ENCODE results near the gene ZNF790. TPM values are rescaled to one million over a fixed set of nuclear protein-coding genes. Genes with fewer than 3 reads are reported as not detected.
"Not testable (repeated sequence)": the region's sequence is repeated elsewhere in the genome, so short reads cannot be mapped to it uniquely, and the experiment has no call there.

Gene ZNF790
- total and polyA plus RNA-seq, 3 experiments from 2014 or later: 6.4 to 7.0 (median 6.8) TPM

DNA sequence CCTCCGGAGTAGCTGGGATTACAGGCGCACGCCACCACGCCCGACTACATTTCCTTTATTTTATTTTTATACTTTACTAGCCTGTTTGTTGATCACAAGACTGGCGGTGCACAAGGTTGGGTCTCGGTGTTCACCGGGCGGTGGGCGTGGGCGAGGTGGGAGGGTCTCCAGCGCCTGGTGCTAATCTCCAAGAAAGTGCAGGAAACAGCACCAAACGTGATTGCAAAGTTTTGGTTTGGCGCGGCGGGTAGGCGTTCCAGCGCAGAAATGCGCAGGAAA lies 41.5 kb downstream of the ZNF790 start:
- Mint-ChIP-seq H3K36me3 (peaks cover 13 to 52% (median 43%) of the 10 kb centered on the region in 3 donors), H3K4me3 (peak overlapping the region; percentile 92 to 99 (median 98))
- peaks cover 11% of the 10 kb centered on the region for H3K9me3 ChIP-seq (ENCODE audit: low read length)

DNA sequence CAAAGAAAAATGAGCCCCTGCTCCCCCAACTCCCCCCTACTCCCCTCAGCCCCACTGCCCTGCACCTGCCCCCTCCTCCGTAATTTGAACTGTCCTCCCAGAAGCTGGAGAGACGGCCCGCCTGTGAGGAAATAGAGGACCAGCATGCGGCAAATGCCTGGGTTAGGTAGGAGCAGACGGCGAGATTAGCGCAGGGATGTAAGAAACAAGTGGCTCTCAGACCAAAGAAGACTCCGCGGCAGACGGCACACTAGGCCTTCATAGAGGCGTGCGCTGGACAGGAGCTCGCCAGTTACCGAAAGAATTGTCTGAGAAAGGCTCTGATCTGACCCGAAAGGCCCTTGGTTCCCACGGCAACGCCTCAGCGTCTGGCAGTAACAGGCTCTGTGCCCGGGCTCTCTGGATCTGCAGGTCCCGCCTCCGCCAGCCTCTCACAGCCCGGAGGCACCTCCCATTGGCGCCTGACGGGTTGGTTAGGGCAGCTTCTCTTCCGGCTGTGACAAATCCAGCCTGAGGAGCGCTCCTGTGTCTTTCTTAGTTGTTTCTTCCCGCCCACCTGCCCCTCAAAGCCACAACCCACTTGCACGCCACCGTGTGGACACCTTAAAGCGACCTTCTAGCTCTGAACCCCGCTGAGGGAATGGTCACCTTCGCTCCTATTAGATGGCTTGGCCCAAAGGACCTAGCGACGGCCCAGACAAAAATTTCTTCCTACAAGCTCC lies 46.6 kb downstream of the ZNF790 start:
- H3K27me3 ChIP-seq (ENCODE audit: insufficient read depth, low read length, poor library complexity, severe bottlenecking); H3K27ac Mint-ChIP-seq; H3K4me1 ChIP-seq (ENCODE audit: insufficient read depth, low read length); H3K4me1 Mint-ChIP-seq; H3K4me3 ChIP-seq (ENCODE audit: low read length); H3K36me3 ChIP-seq (ENCODE audit: insufficient read depth, low read length); H3K27ac ChIP-seq (ENCODE audit: low read depth, low read length); H3K27me3 Mint-ChIP-seq; POLR2A ChIA-PET; DNase-seq; H3K9me3 ChIP-seq (ENCODE audit: low read length): not testable (repeated sequence)
- Mint-ChIP-seq H3K4me3 (peak overlapping the region in 5 of 7 donors; percentile 0 to 71 (median 32)), H3K36me3 (peaks cover 0 to 44% (median 8%) of the 10 kb centered on the region in 3 donors), H3K9me3 (peaks cover 37 to 74% (median 57%) of the 10 kb centered on the region in 5 donors)
- CTCF ChIA-PET: interaction anchor here (0.8 kb wide), 1 partner anchor 39 kb away, joined by 3 read pairs; no protein-coding TSS in a partner anchor

More for the DNA sequence above, 41.5 kb downstream of the ZNF790 start:
- peaks cover 4 to 8% of the 10 kb centered on the region in 2 donors for H3K27me3 Mint-ChIP-seq
- peaks cover 22 to 34% (median 25%) of the 10 kb centered on the region in 3 donors for H3K4me1 Mint-ChIP-seq
- no peaks in the 10 kb centered on the region for H3K27me3 ChIP-seq (ENCODE audit: insufficient read depth, low read length, poor library complexity, severe bottlenecking)
- H3K4me3 ChIP-seq (ENCODE audit: low read length): peak overlapping the region; percentile 93
- H3K4me1 ChIP-seq (ENCODE audit: insufficient read depth, low read length): no peaks in the 10 kb centered on the region
- POLR2A ChIA-PET: interaction anchor here (1.0 to 1.3 kb wide), 3 partner anchors 24 to 54 kb away, joined by 6 to 12 read pairs (median 9); partner anchors contain the start of genes ZNF345 and ZNF850
- CTCF ChIA-PET: no interaction called here
- H3K9me3 Mint-ChIP-seq: peaks cover 34 to 77% (median 53%) of the 10 kb centered on the region in 5 donors
- peak overlapping the region in 7 of 8 donors; percentile 91 to 100 (median 99) for H3K27ac Mint-ChIP-seq
- peak overlapping the region; percentile 82 for H3K27ac ChIP-seq (ENCODE audit: low read depth, low read length)
- DNase-seq: no peak
- no peaks in the 10 kb centered on the region for H3K36me3 ChIP-seq (ENCODE audit: insufficient read depth, low read length)

DNA sequence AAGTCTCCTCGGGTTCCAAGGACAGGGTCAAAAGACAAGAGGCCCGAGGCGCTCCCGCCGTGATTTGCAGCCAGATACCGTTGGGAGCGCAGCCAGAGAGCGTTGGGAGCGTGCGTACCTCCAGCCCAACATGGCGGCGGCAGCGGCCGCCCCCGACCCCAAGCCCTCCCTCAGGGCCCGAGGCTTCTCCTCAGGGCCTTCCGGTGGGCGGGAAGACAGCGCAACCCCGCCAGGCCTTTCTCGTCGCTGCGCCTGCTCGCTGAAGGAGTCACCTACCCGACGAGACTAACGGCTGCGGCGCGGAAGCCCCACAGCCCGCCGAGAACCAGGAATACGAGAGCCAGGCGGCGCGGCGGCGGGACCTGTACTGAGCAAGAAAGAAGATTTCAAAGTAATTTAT lies 62.4 kb downstream of the ZNF790 start:
- DNase-seq: no peak
- H3K36me3 Mint-ChIP-seq: peaks cover 6 to 28% (median 24%) of the 10 kb centered on the region in 3 donors

GRCh38 chr19:36773223-36773579 lies 65.0 kb downstream of the ZNF790 start:
- peaks cover 19% of the 10 kb centered on the region for H3K4me1 ChIP-seq (ENCODE audit: insufficient read depth, low read length)
- Mint-ChIP-seq H3K4me3 (peak overlapping the region; percentile 91 to 99 (median 95)), H3K9me3 (peaks cover 0 to 40% (median 15%) of the 10 kb centered on the region in 5 donors), H3K27ac (peak overlapping the region; percentile 64 to 97 (median 93)), H3K4me1 (peaks cover 23 to 28% (median 25%) of the 10 kb centered on the region in 3 donors), H3K36me3 (peaks cover 8 to 26% (median 22%) of the 10 kb centered on the region in 3 donors), H3K27me3 (peaks cover 0 to 2% of the 10 kb centered on the region in 2 donors)
- H3K36me3 ChIP-seq (ENCODE audit: insufficient read depth, low read length): no peaks in the 10 kb centered on the region
- H3K9me3 ChIP-seq (ENCODE audit: low read length): no peaks in the 10 kb centered on the region
- H3K27ac ChIP-seq (ENCODE audit: low read depth, low read length): peak overlapping the region; percentile 85
- H3K4me3 ChIP-seq (ENCODE audit: low read length): peak overlapping the region; percentile 86
- CTCF ChIA-PET: no interaction called here
- H3K27me3 ChIP-seq (ENCODE audit: insufficient read depth, low read length, poor library complexity, severe bottlenecking): no peaks in the 10 kb centered on the region
- no peak for DNase-seq
- POLR2A ChIA-PET: interaction anchor here (1.0 to 1.8 kb wide), 5 partner anchors 24 to 734 kb away, joined by 3 to 6 read pairs (median 4); partner anchors contain the start of genes ZNF345, ZNF382, ZNF790 and ZNF793

More for the DNA sequence above, 62.4 kb downstream of the ZNF790 start:
- Histone ChIP-seq H3K27ac (ENCODE audit: low read depth, low read length) (no peak overlapping the region), H3K4me3 (ENCODE audit: low read length) (no peak overlapping the region), H3K36me3 (ENCODE audit: insufficient read depth, low read length) (no peaks in the 10 kb centered on the region), H3K4me1 (ENCODE audit: insufficient read depth, low read length) (peaks cover 19% of the 10 kb centered on the region), H3K27me3 (ENCODE audit: insufficient read depth, low read length, poor library complexity, severe bottlenecking) (no peaks in the 10 kb centered on the region), H3K9me3 (ENCODE audit: low read length) (peaks cover 4% of the 10 kb centered on the region)
- Mint-ChIP-seq H3K4me3 (no peak overlapping the region), H3K27ac (no peak overlapping the region), H3K4me1 (peaks cover 22 to 27% (median 24%) of the 10 kb centered on the region in 3 donors), H3K9me3 (peaks cover 0 to 47% (median 29%) of the 10 kb centered on the region in 5 donors), H3K27me3 (peaks cover 0 to 4% of the 10 kb centered on the region in 2 donors)
- CTCF ChIA-PET: no interaction called here
- POLR2A ChIA-PET: no interaction called here

- H3K27ac Mint-ChIP-seq: peak within 1 kb of the TSS; percentile 64 to 97 (median 93)
- ChIA-PET CTCF (no interaction called here), POLR2A (interaction anchor here (1.0 to 1.8 kb wide), 4 partner anchors 25 to 734 kb away, joined by 3 to 6 read pairs (median 4); partner anchors contain the start of genes ZNF345, ZNF382 and ZNF793)
- H3K4me1 ChIP-seq (ENCODE audit: insufficient read depth, low read length): peaks cover 19% of the 10 kb centered on the region
- peak; percentile 93 to 97 (median 94) for DNase-seq
- H3K9me3 ChIP-seq (ENCODE audit: low read length): no peaks in the 10 kb centered on the region
- H3K9me3 Mint-ChIP-seq: peaks cover 0 to 36% (median 12%) of the 10 kb centered on the region in 5 donors
- H3K27me3 Mint-ChIP-seq: peaks cover 0 to 2% of the 10 kb centered on the region in 2 donors
- H3K4me3 ChIP-seq (ENCODE audit: low read length): peak within 1 kb of the TSS; percentile 86
- no peaks in the 10 kb centered on the region for H3K27me3 ChIP-seq (ENCODE audit: insufficient read depth, low read length, poor library complexity, severe bottlenecking)
- no peaks in the 10 kb centered on the region for H3K36me3 ChIP-seq (ENCODE audit: insufficient read depth, low read length)
- H3K4me3 Mint-ChIP-seq: peak within 1 kb of the TSS; percentile 91 to 99 (median 95)
- peaks cover 6 to 26% (median 19%) of the 10 kb centered on the region in 3 donors for H3K36me3 Mint-ChIP-seq
- peaks cover 23 to 28% (median 25%) of the 10 kb centered on the region in 3 donors for H3K4me1 Mint-ChIP-seq
- H3K27ac ChIP-seq (ENCODE audit: low read depth, low read length): peak within 1 kb of the TSS; percentile 85
These were observed 65.6 kb downstream of the ZNF790 start, which contains the start of gene ZNF850 for GRCh38 chr19:36772311-36773222. TSS of gene ZNF850 (minus strand) at chr19:36772807. CDS start at chr19:36762606, 10,201 bp downstream.

DNA sequence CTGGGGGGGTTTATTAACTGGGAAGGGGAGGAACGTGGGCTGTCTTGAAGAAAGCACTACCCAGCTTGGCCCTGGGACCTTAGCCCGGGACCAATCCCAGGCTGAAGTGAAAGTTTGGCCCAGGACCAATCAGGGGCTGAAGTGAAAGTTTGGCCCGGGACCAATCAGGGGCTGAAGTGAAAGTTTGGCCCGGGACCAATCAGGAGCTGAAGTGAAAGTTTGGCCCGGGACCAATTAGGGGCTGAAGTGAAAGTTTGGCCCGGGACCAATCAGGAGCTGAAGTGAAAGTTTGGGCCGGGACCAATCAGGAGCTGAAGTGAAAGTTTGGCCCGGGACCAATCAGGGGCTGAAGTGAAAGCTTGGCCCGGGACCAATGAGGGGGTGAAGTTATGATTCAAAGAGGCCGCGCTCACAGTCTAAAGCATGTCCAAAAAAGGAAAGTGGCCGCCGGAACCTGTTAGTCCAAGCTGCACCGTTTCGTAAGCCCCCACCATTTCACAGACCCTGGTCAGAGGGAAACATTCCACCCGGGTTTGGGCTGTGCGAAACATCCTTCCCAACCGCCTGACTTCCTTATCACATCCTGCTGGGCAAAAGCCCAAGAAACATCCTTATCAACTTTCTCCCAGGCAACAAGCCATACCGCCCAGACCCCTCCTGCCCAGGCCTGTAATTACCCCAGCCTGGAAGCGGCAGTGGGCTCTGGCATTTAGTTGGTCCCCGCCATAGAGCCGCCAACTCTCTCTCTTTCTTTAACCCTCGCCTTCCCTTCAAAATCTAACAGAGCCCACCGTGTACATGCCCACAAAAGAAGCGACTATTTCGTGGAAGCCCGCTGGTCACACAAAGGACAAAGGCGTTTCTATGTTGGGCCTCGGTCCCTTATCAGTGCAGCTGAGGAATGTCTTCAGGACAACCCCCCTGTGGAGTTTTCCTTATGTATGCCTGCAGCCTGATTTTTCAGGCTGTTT lies 66.6 kb downstream of the ZNF790 start:
- Mint-ChIP-seq H3K27me3 (peaks cover 0 to 2% of the 10 kb centered on the region in 2 donors), H3K4me3 (peak overlapping the region; percentile 91 to 99 (median 95)), H3K36me3 (peaks cover 6 to 26% (median 18%) of the 10 kb centered on the region in 3 donors), H3K27ac (peak overlapping the region; percentile 36 to 97 (median 93)), H3K4me1 (peaks cover 23 to 28% (median 25%) of the 10 kb centered on the region in 3 donors), H3K9me3 (peaks cover 1 to 31% (median 6%) of the 10 kb centered on the region in 5 donors)
- H3K9me3 ChIP-seq (ENCODE audit: low read length): no peaks in the 10 kb centered on the region
- DNase-seq: peak in 1 of 5 donors; percentile 25
- ChIA-PET POLR2A (no interaction called here), CTCF (no interaction called here)
- no peaks in the 10 kb centered on the region for H3K27me3 ChIP-seq (ENCODE audit: insufficient read depth, low read length, poor library complexity, severe bottlenecking)
- H3K36me3 ChIP-seq (ENCODE audit: insufficient read depth, low read length): no peaks in the 10 kb centered on the region
- H3K4me1 ChIP-seq (ENCODE audit: insufficient read depth, low read length): peaks cover 19% of the 10 kb centered on the region
- H3K27ac ChIP-seq (ENCODE audit: low read depth, low read length): peak overlapping the region; percentile 85
- peak overlapping the region; percentile 86 for H3K4me3 ChIP-seq (ENCODE audit: low read length)
